K562 (cell line): ENCODE data around the gene ZNF646. TPM values are rescaled to one million over a fixed set of nuclear protein-coding genes. Genes with fewer than 3 reads are reported as not detected.
A peak's percentile ranks its signal among the peaks of the same experiment; 100 is the strongest.

Experiments
- CREB5 ChIP-seq: fragments of 250-450 bp; sonication (Bioruptor Pico); IDR thresholded peaks from 2 replicates; pipeline ENCODE4 v1.5.0; 2020; ENCODE audit warnings: mild to moderate bottlenecking
- ESRRA ChIP-seq: fragments of 450-650 bp; IDR thresholded peaks from 2 replicates; pipeline ENCODE4 v1.6.1; 2014; ENCODE audit warnings: low read depth, mild to moderate bottlenecking, moderate library complexity, borderline replicate concordance
- EZH2 ChIP-seq: IDR thresholded peaks from 2 replicates; pipeline ENCODE4 v1.6.1; 2012; ENCODE audit warnings: low read depth, mild to moderate bottlenecking, inconsistent platforms, low read length, borderline replicate concordance
- HDAC1 ChIP-seq, 2 experiments: fragments of 450-650 bp; IDR thresholded peaks; 2 replicates each; pipeline ENCODE4 v1.6.1; 2016 to 2017; ENCODE audit warnings: inconsistent platforms in 1 of 2, mild to moderate bottlenecking in 1 of 2, moderate library complexity in 1 of 2
- MCM7 ChIP-seq, 2 experiments: fragments of 450-650 bp; IDR thresholded peaks; 2 replicates each; pipeline ENCODE4 v1.6.1; 2016 to 2018
- NCOA6 ChIP-seq: fragments of 450-650 bp; IDR thresholded peaks from 2 replicates; pipeline ENCODE4 v1.6.1; 2017; ENCODE audit warnings: mild to moderate bottlenecking
- PPARD ChIP-seq: fragments of 250-450 bp; sonication (Bioruptor Pico); IDR thresholded peaks from 2 replicates; pipeline ENCODE4 v1.8.0; 2022; ENCODE audit warnings: inconsistent platforms, mild to moderate bottlenecking, moderate library complexity
- SMARCA4 ChIP-seq: fragments of 450-650 bp; IDR thresholded peaks from 2 replicates; pipeline ENCODE4 v1.6.1; 2016
- SMARCA5 ChIP-seq: fragments of 450-650 bp; IDR thresholded peaks from 2 replicates; pipeline ENCODE4 v1.6.1; 2016
- TCF7L2 ChIP-seq: fragments of 150-350 bp; IDR thresholded peaks from 2 replicates; pipeline ENCODE4 v1.6.1; 2016; ENCODE audit warnings: low read depth, mild to moderate bottlenecking, low read length, moderate library complexity
- ZNF436 ChIP-seq: fragments of 250-450, 450-650 bp; sonication (Bioruptor Pico); formaldehyde crosslinking; IDR thresholded peaks from 2 replicates; pipeline ENCODE4 v1.7.0; 2020; ENCODE audit warnings: mild to moderate bottlenecking
- ZNF707 ChIP-seq: fragments of 250-450 bp; sonication (Bioruptor Pico); conservative IDR thresholded peaks from 2 replicates; pipeline ENCODE4 v1.8.0; 2022; ENCODE audit warnings: inconsistent platforms, mild to moderate bottlenecking, moderate library complexity
- ZNF76 ChIP-seq: fragments of 250-450 bp; sonication (Bioruptor Pico); IDR thresholded peaks from 2 replicates; pipeline ENCODE4 v1.4.0; 2020; ENCODE audit warnings: mild to moderate bottlenecking, moderate library complexity, borderline replicate concordance
- ZNF766 ChIP-seq: fragments of 200-800 bp; sonication (Bioruptor generic); conservative IDR thresholded peaks from 2 replicates; pipeline ENCODE4 v1.6.1; 2016; ENCODE audit warnings: missing genetic modification characterization, missing compliant biosample characterization
- polyA plus RNA-seq, 8 experiments: library from polyadenylated mRNA; depleted of rRNA in 4 of 8; stranded (reverse) in 5 of 8; unstranded in 3 of 8; fragments of >200 nt; fragmentation: Nextera tagmentation in 2 of 8; fragmentation: Illumina TruSeq in 1 of 8; extraction: Ambion mirVana in 2 of 8; extraction: Trizol in 1 of 8; gene quantifications; 2 replicates each; pipeline versions ENCODE4 v1.2.1 to v1.2.3, GENCODE V29; 2011 to 2014; ENCODE audit warnings: inconsistent platforms in 1 of 8, missing spikeins in 1 of 8
- total RNA-seq, 7 experiments: library from RNA; depleted of rRNA in 6 of 7; stranded (reverse); fragments of >200 nt in 6 of 7; fragmentation: Illumina TruSeq in 2 of 7; extraction: Trizol in 2 of 7; gene quantifications; 2 replicates each; pipeline versions ENCODE4 v1.2.1 to v1.2.3, GENCODE V29; 2011 to 2021; ENCODE audit warnings: low replicate concordance in 1 of 7
- TF ChIP-seq, protein P1 (sequence below): fragments of 450-650 bp; conservative IDR thresholded peaks from 2 replicates; pipeline ENCODE4 v1.6.1; 2016; ENCODE audit warnings: missing genetic modification characterization, low read depth, mild to moderate bottlenecking, control low read depth, missing compliant biosample characterization
- TF ChIP-seq, protein P2 (sequence below): sonication (generic); formaldehyde crosslinking; IDR thresholded peaks from 2 replicates; pipeline ENCODE4 v1.4.0; 2020; ENCODE audit warnings: mild to moderate bottlenecking, missing genetic modification reagents
- TF ChIP-seq, protein P3 (sequence below), 2 experiments: fragments of 450-650 bp; IDR thresholded peaks; 2 replicates each; pipeline ENCODE4 v1.6.1; 2018; ENCODE audit warnings: mild to moderate bottlenecking in 2 of 2, low read depth in 1 of 2; ENCODE audit not compliant: partially characterized antibody in 2 of 2

The ZNF646 gene
- total and polyA plus RNA-seq, 9 of the 15 experiments (the other 6 are each of a cell fraction or from before 2014, with no cell fraction given), result 0.08 to 20.6 (median 8.0) TPM

DNA sequence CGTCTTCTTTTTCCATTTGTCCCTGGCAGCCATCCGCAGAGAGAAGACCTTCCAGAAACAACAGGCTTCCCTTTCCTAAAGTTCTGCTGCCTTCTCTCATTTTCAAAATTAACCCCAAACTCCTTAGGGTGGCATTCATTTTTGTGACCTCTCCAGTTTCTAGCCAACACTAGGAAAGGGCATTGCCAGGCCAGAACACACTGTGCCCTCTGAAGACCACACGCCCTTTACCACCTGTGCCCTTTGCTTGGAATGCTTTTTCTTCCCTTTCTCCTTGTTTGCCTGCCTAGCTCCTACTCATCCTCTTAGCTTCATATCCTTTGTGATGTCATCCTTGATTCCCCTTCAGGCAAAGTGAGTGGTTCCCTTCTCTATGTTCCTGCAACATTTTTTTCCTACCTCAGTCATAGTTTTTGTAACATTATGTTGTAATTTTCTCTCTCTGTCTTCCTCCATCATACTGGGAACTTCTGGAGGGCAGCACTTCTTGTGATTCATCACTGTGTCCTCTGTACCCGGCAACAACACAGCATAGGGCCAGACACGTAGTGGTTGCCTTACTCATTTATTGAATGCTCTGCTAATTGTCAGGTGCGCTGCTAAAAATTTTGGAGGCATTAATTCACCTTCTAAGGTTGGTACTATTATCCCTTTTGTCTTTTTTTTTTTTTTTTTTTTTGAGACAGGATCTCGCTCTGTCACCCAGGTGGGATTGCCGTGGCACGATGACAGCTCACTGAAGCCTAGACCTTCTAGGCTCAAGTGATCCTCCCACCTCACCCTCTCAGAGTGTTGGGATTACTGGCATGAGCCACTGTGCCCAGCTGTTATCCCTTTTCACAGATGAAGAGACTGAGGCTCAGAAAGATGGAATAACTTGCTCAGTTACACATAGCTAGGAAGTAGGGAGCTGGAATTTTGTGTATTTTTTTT is 44.3 kb downstream of the ZNF646 start (continued):
- TF ChIP-seq, protein P1, sequence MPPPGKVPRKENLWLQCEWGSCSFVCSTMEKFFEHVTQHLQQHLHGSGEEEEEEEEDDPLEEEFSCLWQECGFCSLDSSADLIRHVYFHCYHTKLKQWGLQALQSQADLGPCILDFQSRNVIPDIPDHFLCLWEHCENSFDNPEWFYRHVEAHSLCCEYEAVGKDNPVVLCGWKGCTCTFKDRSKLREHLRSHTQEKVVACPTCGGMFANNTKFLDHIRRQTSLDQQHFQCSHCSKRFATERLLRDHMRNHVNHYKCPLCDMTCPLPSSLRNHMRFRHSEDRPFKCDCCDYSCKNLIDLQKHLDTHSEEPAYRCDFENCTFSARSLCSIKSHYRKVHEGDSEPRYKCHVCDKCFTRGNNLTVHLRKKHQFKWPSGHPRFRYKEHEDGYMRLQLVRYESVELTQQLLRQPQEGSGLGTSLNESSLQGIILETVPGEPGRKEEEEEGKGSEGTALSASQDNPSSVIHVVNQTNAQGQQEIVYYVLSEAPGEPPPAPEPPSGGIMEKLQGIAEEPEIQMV (tag), result no peak
- TF ChIP-seq TCF7L2 (no peak), ESRRA (0 out of 2 replicates have a peak, but pooled peaks have one; percentile 8), NCOA6 (no peak), EZH2 (no peak), MCM7 (IDR thresholded peaks at IDR 0.05) (no peak), SMARCA4 (0 out of 2 replicates have a peak, but pooled peaks have one; percentile 24), SMARCA5 (0 out of 2 replicates have a peak, but pooled peaks have one; percentile 48), HDAC1 (IDR thresholded peaks at IDR 0.05) (0 out of 4 replicates have a peak, but pooled peaks of 1 of the 2 experiments have one; percentile 5), ZNF707 (CRISPR knock-in tag) (no peak), ZNF436 (CRISPR knock-in tag) (no peak), ZNF766 (CRISPR knock-in tag) (no peak), CREB5 (CRISPR knock-in tag) (no peak), ZNF76 (CRISPR knock-in tag) (no peak), PPARD (no peak)
- TF ChIP-seq, protein P2, sequence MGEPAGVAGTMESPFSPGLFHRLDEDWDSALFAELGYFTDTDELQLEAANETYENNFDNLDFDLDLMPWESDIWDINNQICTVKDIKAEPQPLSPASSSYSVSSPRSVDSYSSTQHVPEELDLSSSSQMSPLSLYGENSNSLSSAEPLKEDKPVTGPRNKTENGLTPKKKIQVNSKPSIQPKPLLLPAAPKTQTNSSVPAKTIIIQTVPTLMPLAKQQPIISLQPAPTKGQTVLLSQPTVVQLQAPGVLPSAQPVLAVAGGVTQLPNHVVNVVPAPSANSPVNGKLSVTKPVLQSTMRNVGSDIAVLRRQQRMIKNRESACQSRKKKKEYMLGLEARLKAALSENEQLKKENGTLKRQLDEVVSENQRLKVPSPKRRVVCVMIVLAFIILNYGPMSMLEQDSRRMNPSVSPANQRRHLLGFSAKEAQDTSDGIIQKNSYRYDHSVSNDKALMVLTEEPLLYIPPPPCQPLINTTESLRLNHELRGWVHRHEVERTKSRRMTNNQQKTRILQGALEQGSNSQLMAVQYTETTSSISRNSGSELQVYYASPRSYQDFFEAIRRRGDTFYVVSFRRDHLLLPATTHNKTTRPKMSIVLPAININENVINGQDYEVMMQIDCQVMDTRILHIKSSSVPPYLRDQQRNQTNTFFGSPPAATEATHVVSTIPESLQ (CRISPR knock-in tag), result 0 out of 2 replicates have a peak, but pooled peaks have one; percentile 18
- TF ChIP-seq, protein P3, sequence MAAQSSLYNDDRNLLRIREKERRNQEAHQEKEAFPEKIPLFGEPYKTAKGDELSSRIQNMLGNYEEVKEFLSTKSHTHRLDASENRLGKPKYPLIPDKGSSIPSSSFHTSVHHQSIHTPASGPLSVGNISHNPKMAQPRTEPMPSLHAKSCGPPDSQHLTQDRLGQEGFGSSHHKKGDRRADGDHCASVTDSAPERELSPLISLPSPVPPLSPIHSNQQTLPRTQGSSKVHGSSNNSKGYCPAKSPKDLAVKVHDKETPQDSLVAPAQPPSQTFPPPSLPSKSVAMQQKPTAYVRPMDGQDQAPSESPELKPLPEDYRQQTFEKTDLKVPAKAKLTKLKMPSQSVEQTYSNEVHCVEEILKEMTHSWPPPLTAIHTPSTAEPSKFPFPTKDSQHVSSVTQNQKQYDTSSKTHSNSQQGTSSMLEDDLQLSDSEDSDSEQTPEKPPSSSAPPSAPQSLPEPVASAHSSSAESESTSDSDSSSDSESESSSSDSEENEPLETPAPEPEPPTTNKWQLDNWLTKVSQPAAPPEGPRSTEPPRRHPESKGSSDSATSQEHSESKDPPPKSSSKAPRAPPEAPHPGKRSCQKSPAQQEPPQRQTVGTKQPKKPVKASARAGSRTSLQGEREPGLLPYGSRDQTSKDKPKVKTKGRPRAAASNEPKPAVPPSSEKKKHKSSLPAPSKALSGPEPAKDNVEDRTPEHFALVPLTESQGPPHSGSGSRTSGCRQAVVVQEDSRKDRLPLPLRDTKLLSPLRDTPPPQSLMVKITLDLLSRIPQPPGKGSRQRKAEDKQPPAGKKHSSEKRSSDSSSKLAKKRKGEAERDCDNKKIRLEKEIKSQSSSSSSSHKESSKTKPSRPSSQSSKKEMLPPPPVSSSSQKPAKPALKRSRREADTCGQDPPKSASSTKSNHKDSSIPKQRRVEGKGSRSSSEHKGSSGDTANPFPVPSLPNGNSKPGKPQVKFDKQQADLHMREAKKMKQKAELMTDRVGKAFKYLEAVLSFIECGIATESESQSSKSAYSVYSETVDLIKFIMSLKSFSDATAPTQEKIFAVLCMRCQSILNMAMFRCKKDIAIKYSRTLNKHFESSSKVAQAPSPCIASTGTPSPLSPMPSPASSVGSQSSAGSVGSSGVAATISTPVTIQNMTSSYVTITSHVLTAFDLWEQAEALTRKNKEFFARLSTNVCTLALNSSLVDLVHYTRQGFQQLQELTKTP (IDR thresholded peaks at IDR 0.05; ENCODE audit: low read depth in 1 of 2, partially characterized antibody in 2 of 2), result peak in 1 of 2 experiments; percentile 43
